ENCODE results near the gene SLC29A3.

GRCh38 chr10:71278691-71279588 is 40.1 kb upstream of the SLC29A3 start:
- no peak for TF ChIP-seq EZH2 (IDR thresholded peaks at IDR 0.05)
- TF ChIP-seq, protein P1, sequence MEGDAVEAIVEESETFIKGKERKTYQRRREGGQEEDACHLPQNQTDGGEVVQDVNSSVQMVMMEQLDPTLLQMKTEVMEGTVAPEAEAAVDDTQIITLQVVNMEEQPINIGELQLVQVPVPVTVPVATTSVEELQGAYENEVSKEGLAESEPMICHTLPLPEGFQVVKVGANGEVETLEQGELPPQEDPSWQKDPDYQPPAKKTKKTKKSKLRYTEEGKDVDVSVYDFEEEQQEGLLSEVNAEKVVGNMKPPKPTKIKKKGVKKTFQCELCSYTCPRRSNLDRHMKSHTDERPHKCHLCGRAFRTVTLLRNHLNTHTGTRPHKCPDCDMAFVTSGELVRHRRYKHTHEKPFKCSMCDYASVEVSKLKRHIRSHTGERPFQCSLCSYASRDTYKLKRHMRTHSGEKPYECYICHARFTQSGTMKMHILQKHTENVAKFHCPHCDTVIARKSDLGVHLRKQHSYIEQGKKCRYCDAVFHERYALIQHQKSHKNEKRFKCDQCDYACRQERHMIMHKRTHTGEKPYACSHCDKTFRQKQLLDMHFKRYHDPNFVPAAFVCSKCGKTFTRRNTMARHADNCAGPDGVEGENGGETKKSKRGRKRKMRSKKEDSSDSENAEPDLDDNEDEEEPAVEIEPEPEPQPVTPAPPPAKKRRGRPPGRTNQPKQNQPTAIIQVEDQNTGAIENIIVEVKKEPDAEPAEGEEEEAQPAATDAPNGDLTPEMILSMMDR (IDR thresholded peaks at IDR 0.05): no peak
- no peak for TF ChIP-seq EZH2phosphoT487 (IDR thresholded peaks at IDR 0.05)

Data from neural progenitor cell (in vitro differentiated cells).